ENCODE measurements around the gene GPRC5A. TPM values are rescaled to one million over a fixed set of nuclear protein-coding genes. Genes with fewer than 3 reads are reported as not detected.

GPRC5A gene
- total and polyA plus RNA-seq, 7 donors, result 2.1 to 75.5 (median 11.4) TPM

- DNase-seq, result peak; percentile 18
- intact Hi-C loops (cut with DNase I), result no loop called here
- H3K4me3 ChIP-seq, result no peak overlapping the region
- TF ChIP-seq POLR2A (IDR thresholded peaks at IDR 0.05) (no peak), POLR2AphosphoS5 (IDR thresholded peaks at IDR 0.05) (no peak), CTCF (IDR thresholded peaks at IDR 0.05) (no peak), EP300 (IDR thresholded peaks at IDR 0.05) (no peak)
- no peaks in the 10 kb centered on the region for H3K36me3 ChIP-seq
- H3K4me1 ChIP-seq, result no peaks in the 10 kb centered on the region
- H3K27me3 ChIP-seq, result no peaks in the 10 kb centered on the region
- H3K27ac ChIP-seq, result no peak overlapping the region
- WGBS, 2 donors, result 74 to 92% methylated on average over 6 of the region's 6 CpGs
- H3K9me3 ChIP-seq, result no peaks in the 10 kb centered on the region
Measured at GRCh38 chr12:12880537-12880936, 10.8 kb upstream of the GPRC5A start.

- Histone ChIP-seq H3K27me3 (no peaks in the 10 kb centered on the region), H3K9me3 (no peaks in the 10 kb centered on the region), H3K36me3 (no peaks in the 10 kb centered on the region), H3K4me1 (no peaks in the 10 kb centered on the region), H3K27ac (no peak overlapping the region), H3K4me3 (no peak overlapping the region)
- DNase-seq, result peak; percentile 29
- 12 to 58% methylated on average over 11 of the region's 11 CpGs for WGBS, 2 donors
- no peak for TF ChIP-seq POLR2AphosphoS5 (IDR thresholded peaks at IDR 0.05)
- TF ChIP-seq CTCF (IDR thresholded peaks at IDR 0.05), result no peak
- no peak for TF ChIP-seq EP300 (IDR thresholded peaks at IDR 0.05)
- no peak for TF ChIP-seq POLR2A (IDR thresholded peaks at IDR 0.05)
- intact Hi-C loops (cut with DNase I), result no loop called here
Measured at GRCh38 chr12:12881151-12881909, 10.0 kb upstream of the GPRC5A start.

- H3K36me3 ChIP-seq, result no peaks in the 10 kb centered on the region
- 80 to 88% methylated on average over 5 of the region's 5 CpGs for WGBS, 2 donors
- no peak for TF ChIP-seq CTCF (IDR thresholded peaks at IDR 0.05)
- TF ChIP-seq POLR2AphosphoS5 (IDR thresholded peaks at IDR 0.05), result no peak
- no peak for TF ChIP-seq POLR2A (IDR thresholded peaks at IDR 0.05)
- TF ChIP-seq EP300 (IDR thresholded peaks at IDR 0.05), result no peak
- no peaks in the 10 kb centered on the region for H3K4me1 ChIP-seq
- DNase-seq, result no peak
- H3K27me3 ChIP-seq, result no peaks in the 10 kb centered on the region
- H3K27ac ChIP-seq, result no peak overlapping the region
- intact Hi-C loops (cut with DNase I), result no loop called here
- no peaks in the 10 kb centered on the region for H3K9me3 ChIP-seq
- no peak overlapping the region for H3K4me3 ChIP-seq
Measured at GRCh38 chr12:12882288-12882687, 9.1 kb upstream of the GPRC5A start.

- no peak overlapping the region for H3K27ac ChIP-seq
- no peaks in the 10 kb centered on the region for H3K27me3 ChIP-seq
- peak; percentile 26 for DNase-seq
- intact Hi-C loops (cut with DNase I), result no loop called here
- H3K9me3 ChIP-seq, result no peaks in the 10 kb centered on the region
- no peaks in the 10 kb centered on the region for H3K36me3 ChIP-seq
- WGBS, 2 donors, result 43 to 74% methylated on average over 6 of the region's 6 CpGs
- H3K4me1 ChIP-seq, result no peaks in the 10 kb centered on the region
- TF ChIP-seq EP300 (IDR thresholded peaks at IDR 0.05) (no peak), CTCF (IDR thresholded peaks at IDR 0.05) (no peak), POLR2A (IDR thresholded peaks at IDR 0.05) (no peak), POLR2AphosphoS5 (IDR thresholded peaks at IDR 0.05) (no peak)
- H3K4me3 ChIP-seq, result no peak overlapping the region
Measured at GRCh38 chr12:12883369-12884001, 7.9 kb upstream of the GPRC5A start.

All from sigmoid colon (tissue), 7 donors.